ENCODE data around the gene FXYD1.

FXYD1 gene

DNA sequence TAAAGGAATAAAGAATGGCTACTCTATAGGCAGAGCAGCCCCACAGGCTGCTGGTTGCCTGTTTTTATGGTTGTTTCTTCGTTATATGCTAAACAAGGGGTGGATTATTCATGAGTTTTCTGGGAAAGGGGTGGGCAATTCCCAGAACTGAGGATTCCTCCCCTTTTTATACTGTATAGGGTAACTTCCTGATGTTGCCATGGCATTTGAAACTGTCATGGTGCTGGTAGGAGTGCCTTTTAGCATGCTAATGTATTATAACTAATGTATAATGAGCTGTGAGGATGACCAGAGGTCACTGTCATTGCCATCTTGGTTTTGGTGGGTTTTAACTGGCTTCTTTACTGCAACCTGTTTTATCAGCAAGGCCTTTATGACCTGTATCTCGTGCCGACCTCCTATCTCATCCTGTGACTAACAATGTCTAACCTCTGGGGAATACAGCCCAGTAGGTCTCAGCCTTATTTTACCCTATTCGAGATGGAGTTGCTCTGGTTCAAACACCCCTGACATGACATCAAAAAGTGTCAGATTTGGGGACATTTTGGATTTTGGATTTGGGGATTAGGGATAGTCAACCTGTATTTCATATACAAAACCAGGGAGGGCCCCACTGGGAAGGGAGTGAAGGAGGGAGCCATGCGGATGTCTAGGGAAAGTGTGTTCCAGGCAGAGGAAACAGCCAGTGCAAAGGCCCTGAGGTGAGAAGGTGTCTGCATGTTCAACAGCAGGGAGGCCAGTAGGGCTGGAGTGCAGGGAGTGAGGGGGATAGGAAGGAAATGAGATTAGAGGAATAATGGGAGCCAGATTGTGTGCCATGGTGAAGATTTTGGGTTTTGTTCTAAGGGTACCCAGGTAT is 26.8 kb downstream of the FXYD1 start:
- no peak for DNase-seq

- DNase-seq: no peak
These were observed 27.8 kb downstream of the FXYD1 start for GRCh38 chr19:35166100-35167063.

GRCh38 chr19:35167251-35168119 is 28.9 kb downstream of the FXYD1 start:
- DNase-seq: peak; percentile 61

DNA sequence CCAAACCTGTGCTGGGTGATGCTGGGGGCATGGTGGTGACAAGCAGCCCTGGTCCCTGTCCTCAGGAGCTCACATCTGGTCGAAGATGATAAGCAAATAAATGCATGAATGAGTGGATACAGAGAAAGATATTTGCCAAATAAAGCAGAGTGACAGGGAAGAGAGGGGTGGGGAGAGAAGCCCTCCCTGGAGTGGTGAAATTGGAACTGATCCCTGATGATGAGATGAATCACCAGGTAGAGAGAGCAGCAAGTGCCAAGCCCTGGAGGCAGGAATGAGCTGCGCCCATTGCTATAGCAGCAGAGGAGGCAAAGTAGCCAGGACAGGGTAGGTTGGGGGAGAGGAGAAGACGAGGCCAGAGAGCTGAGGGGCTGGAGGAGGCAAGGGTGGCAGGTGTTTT is 29.6 kb downstream of the FXYD1 start:
- DNase-seq: no peak

- no peak for DNase-seq
These were observed 30.8 kb downstream of the FXYD1 start for GRCh38 chr19:35169221-35169995.

GRCh38 chr19:35170359-35171061 is 31.9 kb downstream of the FXYD1 start:
- DNase-seq: no peak

- DNase-seq: no peak
These were observed 33.1 kb downstream of the FXYD1 start for GRCh38 chr19:35171730-35172129.

DNA sequence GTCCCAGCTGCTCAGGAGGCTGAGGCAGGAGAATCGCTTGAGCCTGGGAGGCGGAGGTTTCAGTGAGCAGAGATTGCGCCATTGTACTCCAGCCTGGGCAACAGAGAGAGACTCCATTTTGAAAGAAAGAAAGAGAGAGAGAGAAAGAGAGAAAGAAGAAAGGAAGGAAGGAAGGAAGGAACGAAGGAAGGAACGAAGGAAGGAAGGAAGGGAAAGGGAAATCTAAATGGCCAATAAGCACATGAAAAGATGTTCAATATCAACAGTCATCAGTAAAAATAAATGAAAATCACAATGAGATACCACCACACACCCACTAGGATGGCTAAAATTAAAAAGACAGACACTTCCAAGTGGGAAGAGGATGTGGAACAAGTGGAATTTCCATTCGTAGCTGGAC is 35.6 kb downstream of the FXYD1 start:
- DNase-seq: no peak

DNA sequence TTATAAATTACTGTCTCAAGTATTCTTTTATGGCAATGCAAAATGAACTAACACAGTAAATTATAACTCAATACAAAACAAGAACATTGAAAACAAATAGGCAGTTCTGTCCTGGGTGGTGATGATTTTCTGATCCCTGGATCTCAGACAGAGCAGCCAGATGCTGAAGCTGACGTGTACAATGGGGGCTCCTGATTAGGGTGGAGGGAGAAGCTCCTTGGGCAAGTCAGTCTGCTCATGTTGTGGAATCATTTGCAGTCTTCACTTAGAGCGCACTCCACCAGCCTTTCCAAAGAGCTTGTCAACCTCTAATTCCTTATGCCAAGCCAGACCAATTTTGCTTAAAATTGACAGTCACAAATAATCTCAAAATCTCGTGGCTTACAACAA is 37.6 kb downstream of the FXYD1 start:
- DNase-seq: no peak

GRCh38 chr19:35177377-35178274 is 39.0 kb downstream of the FXYD1 start:
- no peak for DNase-seq

GRCh38 chr19:35178701-35179100 is 40.1 kb downstream of the FXYD1 start:
- DNase-seq: no peak

DNA sequence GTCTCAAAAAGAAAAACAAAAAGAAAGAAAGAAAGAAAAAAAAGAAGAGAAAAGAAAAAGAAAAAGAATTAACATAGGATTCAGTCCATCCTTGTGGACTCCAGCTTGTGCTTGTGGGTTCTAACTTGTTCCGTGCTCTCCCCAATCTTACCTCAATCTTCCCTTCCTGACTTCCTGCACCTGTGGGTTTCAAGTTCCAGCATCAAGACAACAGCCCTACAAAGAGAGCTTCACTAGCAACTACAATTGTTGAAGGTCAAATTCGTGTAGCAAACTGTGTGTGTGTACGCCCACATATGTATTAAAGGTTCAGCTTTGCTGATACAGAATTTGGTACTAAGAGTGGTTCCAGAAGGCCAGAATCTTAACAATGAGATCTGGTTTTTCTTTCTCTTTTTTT is 41.2 kb downstream of the FXYD1 start:
- no peak for DNase-seq

DNA sequence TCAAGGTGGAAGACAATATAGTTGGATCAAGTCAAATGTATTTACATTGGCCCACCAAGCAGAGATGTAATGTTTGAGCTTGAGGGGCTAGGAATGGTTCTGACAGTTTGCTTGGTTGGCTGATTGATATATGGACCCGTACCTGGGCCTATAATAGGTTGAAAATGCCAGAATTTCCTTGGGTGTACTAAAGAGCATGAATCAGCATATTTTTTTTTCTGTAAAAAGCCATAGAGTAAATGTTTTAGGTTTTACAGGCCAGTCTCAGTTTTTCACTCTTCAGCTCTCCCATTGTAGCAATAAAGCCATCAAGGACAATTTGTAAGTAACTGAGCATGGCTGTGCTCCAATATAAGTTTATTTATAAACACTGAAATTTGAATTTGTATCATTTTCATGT is 42.8 kb downstream of the FXYD1 start:
- DNase-seq: no peak

- DNase-seq: no peak
These were observed 45.6 kb downstream of the FXYD1 start for GRCh38 chr19:35184267-35184666.

- DNase-seq: no peak
These were observed 46.3 kb downstream of the FXYD1 start for GRCh38 chr19:35184884-35185283.
